Panc1 (cell line): ENCODE measurements around the gene LSM6. TPM values are rescaled to one million over a fixed set of nuclear protein-coding genes. Genes with fewer than 3 reads are reported as not detected.

Source experiments
- ATAC-seq: fragments of 200-7000 bp; cut with Tn5 transposase; 2 replicates; pipeline ENCODE4 v1.9.1; 2020; ENCODE audit warnings: mild to moderate bottlenecking, moderate library complexity
- BruUV-seq: library from RNA; stranded (reverse); fragments of 400-500 nt; replicated peaks from 2 replicates; lab custom pipeline; 2021; lab: Mats Ljungman, UMichigan
- CTCF ChIA-PET: fragments of 300-600 bp; sonication (Branson Sonifier 250); formaldehyde crosslinking; loops from one replicate; lab custom pipeline; 2022; ENCODE audit warnings: antibody characterized with exemption; lab: Charles Lee
- POLR2A ChIA-PET: fragments of 300-600 bp; sonication (Branson Sonifier 250); formaldehyde crosslinking; loops from one replicate; lab custom pipeline; 2022; ENCODE audit warnings: antibody characterized with exemption; lab: Charles Lee
- DNase-seq: peaks from one replicate; pipeline ENCODE4 v3.0.0-alpha.2; 2010; ENCODE audit warnings: low read depth, low spot score
- H3K27ac ChIP-seq: 2 replicates; pipeline ENCODE4 v1.5.1; 2011; ENCODE audit warnings: mild to moderate bottlenecking, low read length, inconsistent platforms
- H3K27me3 ChIP-seq: fragments of 200-500 bp; sonication (Bioruptor generic); 2 replicates; pipeline ENCODE4 v1.6.0; 2014; ENCODE audit warnings: low read length, inconsistent platforms; ENCODE audit not compliant: control insufficient read depth, insufficient read depth
- H3K36me3 ChIP-seq: fragments of 200-500 bp; sonication (Bioruptor generic); 2 replicates; pipeline ENCODE4 v1.5.1; 2014; ENCODE audit warnings: inconsistent platforms, mild to moderate bottlenecking, low read length, moderate library complexity; ENCODE audit not compliant: control insufficient read depth, insufficient read depth
- H3K4me1 ChIP-seq: 2 replicates; pipeline ENCODE4 v1.5.1; 2011; ENCODE audit warnings: inconsistent platforms, mild to moderate bottlenecking, low read length, moderate library complexity; ENCODE audit not compliant: control insufficient read depth, insufficient read depth
- H3K4me3 ChIP-seq, 2 experiments: 2 replicates each; pipeline ENCODE4 v1.5.1; 2011 to 2012; ENCODE audit warnings: low read depth in 2 of 2, low read length in 2 of 2, mild to moderate bottlenecking in 2 of 2, inconsistent platforms in 1 of 2, moderate library complexity in 1 of 2
- H3K9me3 ChIP-seq: fragments of 200-500 bp; sonication (Bioruptor generic); 2 replicates; pipeline ENCODE4 v1.5.1; 2014; ENCODE audit warnings: low read depth, mild to moderate bottlenecking, inconsistent platforms, low read length, moderate library complexity; ENCODE audit not compliant: control insufficient read depth, insufficient read depth
- CTCF ChIP-seq: fragments of 450-650 bp; IDR thresholded peaks from 2 replicates; pipeline ENCODE4 v1.5.1; 2017; ENCODE audit warnings: mild to moderate bottlenecking
- POLR2AphosphoS5 ChIP-seq: IDR thresholded peaks from 2 replicates; pipeline ENCODE4 v1.6.1; 2012; ENCODE audit warnings: mild to moderate bottlenecking, low read depth, low read length, moderate library complexity
- REST ChIP-seq, 2 experiments: IDR thresholded peaks; 2 replicates each; pipeline ENCODE4 v1.6.1; 2011 to 2012; ENCODE audit warnings: low read depth in 2 of 2, control low read depth in 1 of 2, low read length in 1 of 2, mild to moderate bottlenecking in 1 of 2, moderate library complexity in 1 of 2; ENCODE audit not compliant: insufficient read depth in 1 of 2
- SIN3A ChIP-seq: IDR thresholded peaks from 2 replicates; pipeline ENCODE4 v1.6.1; 2012; ENCODE audit warnings: low read depth, mild to moderate bottlenecking, low read length, moderate library complexity, borderline replicate concordance; ENCODE audit not compliant: insufficient read depth
- TCF7L2 ChIP-seq: IDR thresholded peaks from 2 replicates; pipeline ENCODE4 v1.6.1; 2011; ENCODE audit warnings: mild to moderate bottlenecking, low read depth, low read length, inconsistent platforms
- in situ Hi-C: cut with HindIII; loops from 2 replicates; pipeline ENCODE4 v1.10.0; 2016; ENCODE audit warnings: low sequenced_read_pairs, low pct_unique_long_range_greater_than_20kb
- intact Hi-C: fragments of 100-400 bp; cut with micrococcal nuclease; formaldehyde crosslinking; loops from one replicate; pipeline ENCODE4 v1.10.0; 2022; ENCODE audit not compliant: unreplicated experiment
- total RNA-seq: library from RNA; stranded (reverse); gene quantifications from one replicate; pipeline ENCODE4 v1.2.1, GENCODE V29; 2021; ENCODE audit not compliant: unreplicated experiment

The LSM6 gene
- total RNA-seq, 1 experiment from 2014 or later, result 15.9 TPM

- no peak overlapping the region for H3K27ac ChIP-seq
- no peaks in the 10 kb centered on the region for H3K27me3 ChIP-seq
- no peak overlapping the region for H3K4me3 ChIP-seq
- in situ Hi-C loops, result no loop called here
- intact Hi-C loops, result no loop called here
- peaks cover 5% of the 10 kb centered on the region; the same call in 1 of the 2 replicates for H3K4me1 ChIP-seq
- ChIA-PET CTCF (no interaction called here), POLR2A (no interaction called here)
- no peak for DNase-seq
- no peak for ATAC-seq
- no peaks in the 10 kb centered on the region for H3K9me3 ChIP-seq
- H3K36me3 ChIP-seq, result peaks cover 5% of the 10 kb centered on the region; the same call in 1 of the 2 replicates
- no TSS peak for BruUV-seq
- TF ChIP-seq REST (IDR thresholded peaks at IDR 0.05; ENCODE audit: insufficient read depth in 1 of 2, low read depth in 2 of 2, low read length in 1 of 2) (no peak), SIN3A (no peak), CTCF (no peak), POLR2AphosphoS5 (no peak), TCF7L2 (no peak)
These were observed 4.4 kb downstream of the LSM6 start for GRCh38 chr4:146179784-146180370.

- no peaks in the 10 kb centered on the region for H3K9me3 ChIP-seq
- no peak for TF ChIP-seq POLR2AphosphoS5
- no peak for TF ChIP-seq CTCF
- no peak for TF ChIP-seq TCF7L2
- TF ChIP-seq REST (IDR thresholded peaks at IDR 0.05; ENCODE audit: insufficient read depth in 1 of 2, low read depth in 2 of 2, low read length in 1 of 2), result no peak
- no peak for TF ChIP-seq SIN3A
- intact Hi-C loops (no loop called here), in situ Hi-C loops (no loop called here)
- H3K27me3 ChIP-seq, result no peaks in the 10 kb centered on the region
- no peak for ATAC-seq
- ChIA-PET POLR2A (no interaction called here), CTCF (no interaction called here)
- no peak overlapping the region for H3K27ac ChIP-seq
- no TSS peak for BruUV-seq
- H3K4me3 ChIP-seq, result no peak overlapping the region
- H3K4me1 ChIP-seq, result no peaks in the 10 kb centered on the region; the same call in 1 of the 2 replicates
- peaks cover 4% of the 10 kb centered on the region; the same call in 1 of the 2 replicates for H3K36me3 ChIP-seq
- DNase-seq, result no peak
These were observed 6.9 kb downstream of the LSM6 start for GRCh38 chr4:146182443-146182842.
